GM21528 (cell line): ENCODE results near the gene HIGD1B.

ENCODE experiments used
- ATAC-seq: cut with Tn5 transposase; IDR thresholded peaks from one replicate; pipeline ENCODE4 v1.9.1; 2021; ENCODE audit warnings: mild to moderate bottlenecking, moderate library complexity; ENCODE audit not compliant: unreplicated experiment, low FRiP score

The HIGD1B gene

GRCh38 chr17:44832805-44833204 lies 14.9 kb upstream of the HIGD1B start:
- no peak for ATAC-seq

- no peak for ATAC-seq
Observed at GRCh38 chr17:44837196-44837595, 10.5 kb upstream of the HIGD1B start.

GRCh38 chr17:44840274-44840673 lies 7.4 kb upstream of the HIGD1B start:
- no peak for ATAC-seq

GRCh38 chr17:44840936-44841335 lies 6.7 kb upstream of the HIGD1B start:
- no peak for ATAC-seq

- ATAC-seq: no peak
Observed at GRCh38 chr17:44842748-44843147, 4.9 kb upstream of the HIGD1B start.

- no peak for ATAC-seq
Observed at GRCh38 chr17:44844390-44844830, 3.3 kb upstream of the HIGD1B start.

- no peak for ATAC-seq
Observed at GRCh38 chr17:44846206-44846605, 1.5 kb upstream of the HIGD1B start.

- no peak for ATAC-seq
Observed at GRCh38 chr17:44848257-44848795, 643 bp downstream of the HIGD1B start.

- ATAC-seq: no peak
Observed at GRCh38 chr17:44848961-44849489, 1.3 kb downstream of the HIGD1B start.

- ATAC-seq: no peak
Observed at GRCh38 chr17:44850025-44850424, 2.3 kb downstream of the HIGD1B start.

- ATAC-seq: no peak
Observed at GRCh38 chr17:44850612-44851011, 2.9 kb downstream of the HIGD1B start.

GRCh38 chr17:44854192-44854591 lies 6.5 kb downstream of the HIGD1B start:
- ATAC-seq: no peak

GRCh38 chr17:44859701-44860100 lies 12.0 kb downstream of the HIGD1B start:
- ATAC-seq: no peak

- ATAC-seq: no peak
Observed at GRCh38 chr17:44862278-44862914, 14.7 kb downstream of the HIGD1B start.

- ATAC-seq: no peak
Observed at GRCh38 chr17:44863061-44863918, 15.6 kb downstream of the HIGD1B start.

GRCh38 chr17:44864831-44865230 lies 17.1 kb downstream of the HIGD1B start:
- ATAC-seq: no peak

- no peak for ATAC-seq
Observed at GRCh38 chr17:44865231-44865660, 17.6 kb downstream of the HIGD1B start.

GRCh38 chr17:44865931-44866330 lies 18.2 kb downstream of the HIGD1B start:
- no peak for ATAC-seq

GRCh38 chr17:44867841-44868240 lies 20.2 kb downstream of the HIGD1B start:
- ATAC-seq: no peak

GRCh38 chr17:44871556-44871955 lies 23.9 kb downstream of the HIGD1B start:
- no peak for ATAC-seq

GRCh38 chr17:44872131-44872768 lies 24.6 kb downstream of the HIGD1B start:
- ATAC-seq: no peak
